AG09309 (cell line): ENCODE results near the gene MID1.

ENCODE experiments used
- DNase-seq: peaks from one replicate; pipeline ENCODE4 v3.0.0-alpha.2; 2010; ENCODE audit warnings: low read depth
- H3K4me3 ChIP-seq: 2 replicates; pipeline ENCODE4 v1.5.1; 2011; ENCODE audit warnings: mild to moderate bottlenecking, low read depth, low read length, moderate library complexity; ENCODE audit not compliant: control insufficient read depth
- CTCF ChIP-seq: IDR thresholded peaks from 2 replicates; pipeline ENCODE4 v1.5.1; 2011; ENCODE audit warnings: mild to moderate bottlenecking, low read depth, low read length, inconsistent platforms; ENCODE audit not compliant: insufficient read depth, control insufficient read depth; ENCODE audit errors: missing control alignments

Gene MID1

GRCh38 chrX:10533696-10534365, 86.6 kb downstream of the MID1 start:
- no peak for TF ChIP-seq CTCF
- DNase-seq = no peak
- H3K4me3 ChIP-seq = no peak overlapping the region

- no peak for DNase-seq
- no peak for TF ChIP-seq CTCF
- no peak overlapping the region for H3K4me3 ChIP-seq
Observed at GRCh38 chrX:10531927-10532326, 88.5 kb downstream of the MID1 start.

- TF ChIP-seq CTCF = no peak
- no peak for DNase-seq
- no peak overlapping the region for H3K4me3 ChIP-seq
Observed at GRCh38 chrX:10529344-10529743, 91.0 kb downstream of the MID1 start.

GRCh38 chrX:10526451-10526850, 93.9 kb downstream of the MID1 start:
- no peak for TF ChIP-seq CTCF
- H3K4me3 ChIP-seq = no peak overlapping the region
- no peak for DNase-seq

- TF ChIP-seq CTCF = no peak
- DNase-seq = no peak
Observed at GRCh38 chrX:10525381-10526120, 94.8 kb downstream of the MID1 start.

GRCh38 chrX:10524578-10524977, 95.8 kb downstream of the MID1 start:
- no peak for TF ChIP-seq CTCF

More at GRCh38 chrX:10525381-10526120, 94.8 kb downstream of the MID1 start:
- no peak overlapping the region for H3K4me3 ChIP-seq

More at GRCh38 chrX:10524578-10524977, 95.8 kb downstream of the MID1 start:
- H3K4me3 ChIP-seq = no peak overlapping the region
- no peak for DNase-seq
